IMR-90 (cell line): Measurements from ENCODE around the gene UST. TPM values are rescaled to one million over a fixed set of nuclear protein-coding genes. Genes with fewer than 3 reads are reported as not detected.

ENCODE experiments used
- ATAC-seq: fragments of 200-7000 bp; cut with Tn5 transposase; 2 replicates; pipeline ENCODE4 v1.9.1; 2020; ENCODE audit warnings: low read depth, mild to moderate bottlenecking, moderate library complexity
- BruUV-seq: library from RNA; stranded (reverse); fragments of 400-500 nt; replicated peaks from 2 replicates; lab custom pipeline; 2021; lab: Mats Ljungman, UMichigan
- CTCF ChIA-PET: fragments of 300-600 bp; formaldehyde crosslinking; extraction: SDS; loops from one replicate; lab custom pipeline; 2021; ENCODE audit warnings: antibody characterized with exemption; lab: Yijun Ruan, JAX
- POLR2A ChIA-PET: fragments of 300-600 bp; sonication (Branson Sonifier 250); formaldehyde crosslinking; loops from one replicate; lab custom pipeline; 2022; ENCODE audit warnings: antibody characterized with exemption; ENCODE audit not compliant: unreplicated experiment; lab: Charles Lee
- DNase-seq: peaks from one replicate; pipeline ENCODE4 v3.0.0; 2013
- H2AFZ ChIP-seq: replicated peaks from 2 replicates; pipeline ENCODE3; 2013; ENCODE audit warnings: low read length, mild to moderate bottlenecking; ENCODE audit not compliant: poor library complexity
- H2AK5ac ChIP-seq: 2 replicates; pipeline ENCODE4 v1.6.1; 2013; ENCODE audit warnings: low read depth, low read length, inconsistent platforms
- H2AK9ac ChIP-seq: replicated peaks from 2 replicates; pipeline ENCODE3; 2013; ENCODE audit warnings: mild to moderate bottlenecking, low read depth, low read length, moderate library complexity; ENCODE audit not compliant: poor library complexity
- H2BK120ac ChIP-seq: 2 replicates; pipeline ENCODE4 v1.6.1; 2013; ENCODE audit warnings: low read depth, low read length, inconsistent platforms
- H2BK15ac ChIP-seq: 3 replicates; pipeline ENCODE4 v1.6.1; 2013; ENCODE audit warnings: low read depth, low read length, inconsistent platforms
- H2BK20ac ChIP-seq: 2 replicates; pipeline ENCODE4 v1.6.1; 2013; ENCODE audit warnings: low read depth, mild to moderate bottlenecking, inconsistent platforms, low read length, moderate library complexity
- H2BK5ac ChIP-seq: 2 replicates; pipeline ENCODE4 v1.6.1; 2013; ENCODE audit warnings: mild to moderate bottlenecking, low read depth, low read length, inconsistent platforms; ENCODE audit not compliant: poor library complexity, severe bottlenecking
- H3K14ac ChIP-seq: replicated peaks from 2 replicates; pipeline ENCODE4 v1.6.1; 2013; ENCODE audit warnings: low read depth, low read length, inconsistent platforms
- H3K18ac ChIP-seq: 2 replicates; pipeline ENCODE4 v1.6.1; 2013; ENCODE audit warnings: low read depth, low read length, control low read depth
- H3K23ac ChIP-seq: 2 replicates; pipeline ENCODE4 v1.6.1; 2013; ENCODE audit warnings: low read depth, low read length, inconsistent platforms
- H3K27ac ChIP-seq: 2 replicates; pipeline ENCODE4 v1.5.1; 2013; ENCODE audit warnings: mild to moderate bottlenecking, control low read depth, low read length; ENCODE audit not compliant: insufficient read depth
- H3K27me3 ChIP-seq: 2 replicates; pipeline ENCODE4 v1.6.1; 2013; ENCODE audit warnings: low read length; ENCODE audit not compliant: control insufficient read depth, insufficient read depth
- H3K36me3 ChIP-seq: 2 replicates; pipeline ENCODE4 v1.6.1; 2013; ENCODE audit warnings: low read length, mixed read lengths; ENCODE audit not compliant: control insufficient read depth, insufficient read depth
- H3K4ac ChIP-seq: 2 replicates; pipeline ENCODE4 v1.6.1; 2013; ENCODE audit warnings: low read depth, low read length, inconsistent platforms
- H3K4me1 ChIP-seq: 2 replicates; pipeline ENCODE4 v1.6.1; 2013; ENCODE audit warnings: low read length, mixed read lengths; ENCODE audit not compliant: control insufficient read depth, insufficient read depth
- H3K4me2 ChIP-seq: 2 replicates; pipeline ENCODE4 v1.6.1; 2013; ENCODE audit warnings: low read depth, mild to moderate bottlenecking, control low read depth, low read length, moderate library complexity
- H3K4me3 ChIP-seq: 2 replicates; pipeline ENCODE4 v1.5.1; 2013; ENCODE audit warnings: low read depth, mild to moderate bottlenecking, control low read depth, low read length, moderate library complexity; ENCODE audit not compliant: insufficient read depth
- H3K56ac ChIP-seq: 2 replicates; pipeline ENCODE4 v1.6.1; 2013; ENCODE audit warnings: low read length, inconsistent platforms; ENCODE audit not compliant: insufficient read depth; ENCODE audit errors: extremely low read depth
- H3K79me1 ChIP-seq, 2 experiments: 2 replicates each; pipeline ENCODE4 v1.6.1; 2013; ENCODE audit warnings: low read length in 2 of 2, inconsistent platforms in 1 of 2, low read depth in 1 of 2
- H3K9ac ChIP-seq: 2 replicates; pipeline ENCODE4 v1.6.1; 2013; ENCODE audit warnings: low read depth, low read length, control low read depth
- H3K9me1 ChIP-seq: 2 replicates; pipeline ENCODE4 v1.6.1; 2013; ENCODE audit warnings: low read length, inconsistent platforms; ENCODE audit not compliant: insufficient read depth
- H3K9me3 ChIP-seq: 2 replicates; pipeline ENCODE4 v1.6.1; 2013; ENCODE audit warnings: low read length; ENCODE audit not compliant: control insufficient read depth, insufficient read depth
- H4K20me1 ChIP-seq: 2 replicates; pipeline ENCODE4 v1.6.1; 2013; ENCODE audit warnings: low read length, inconsistent platforms; ENCODE audit not compliant: insufficient read depth
- H4K5ac ChIP-seq: 2 replicates; pipeline ENCODE4 v1.6.1; 2013; ENCODE audit warnings: mild to moderate bottlenecking, low read depth, low read length, control low read depth
- H4K8ac ChIP-seq, 2 experiments: 2 replicates each; pipeline ENCODE4 v1.6.1; 2013; ENCODE audit warnings: low read depth in 2 of 2, low read length in 2 of 2, control low read depth in 1 of 2, inconsistent platforms in 1 of 2
- H4K91ac ChIP-seq: 2 replicates; pipeline ENCODE4 v1.6.1; 2013; ENCODE audit warnings: low read depth, low read length, inconsistent platforms; ENCODE audit not compliant: insufficient read depth
- MXI1 ChIP-seq: IDR thresholded peaks from 2 replicates; pipeline ENCODE4 v1.6.1; 2012; ENCODE audit warnings: low read depth, mild to moderate bottlenecking, low read length, moderate library complexity, borderline replicate concordance
- SMC3 ChIP-seq: fragments of 150-350 bp; IDR thresholded peaks from 2 replicates; pipeline ENCODE4 v1.6.1; 2016; ENCODE audit warnings: low read depth, mild to moderate bottlenecking, antibody characterized with exemption, low read length, moderate library complexity
- WGBS, 2 experiments: methylation state at CpG; one replicate each; pipeline versions ENCODE4 v1.1.5 to v1.1.7; 2013; ENCODE audit warnings: missing lambda C conversion rate in 2 of 2; ENCODE audit not compliant: insufficient read length in 1 of 2; ENCODE audit errors: extremely low coverage in 2 of 2; 5-methylcytosine and 5-hydroxymethylcytosine counted together
- dilution Hi-C: fragments of 300-500 bp; cut with HindIII; formaldehyde crosslinking; loops from one replicate; pipeline ENCODE4 v1.14.3; 2018; ENCODE audit warnings: low sequenced_read_pairs; ENCODE audit not compliant: unreplicated experiment
- in situ Hi-C: fragments of 300-500 bp; cut with MboI; formaldehyde crosslinking; loops from 3 replicates; pipeline ENCODE4 v1.14.3; 2019; ENCODE audit warnings: low sequenced_read_pairs, inconsistent platforms, mixed read lengths
- intact Hi-C: fragments of 100-400 bp; cut with micrococcal nuclease; formaldehyde crosslinking; loops from 2 replicates; pipeline ENCODE4 v1.10.0; 2022
- polyA plus RNA-seq, 3 experiments: library from polyadenylated mRNA; depleted of rRNA; stranded (reverse); fragments of >200 nt; gene quantifications; 2 replicates each; pipeline ENCODE4 v1.2.3, GENCODE V29; 2012; ENCODE audit warnings: low replicate concordance in 1 of 3
- total RNA-seq: library from RNA; depleted of rRNA; stranded (reverse); fragments of >200 nt; gene quantifications from 2 replicates; pipeline ENCODE4 v1.2.3, GENCODE V29; 2012
- TF ChIP-seq, protein P1 (sequence below): fragments of 150-350 bp; IDR thresholded peaks from 2 replicates; pipeline ENCODE4 v1.6.1; 2017; ENCODE audit warnings: mild to moderate bottlenecking, antibody characterized with exemption, low read length, low read depth

Gene UST
- total and polyA plus RNA-seq, 2 of the 4 experiments (the other 2 are of a cell fraction), result 7.7 to 13.8 TPM

DNA sequence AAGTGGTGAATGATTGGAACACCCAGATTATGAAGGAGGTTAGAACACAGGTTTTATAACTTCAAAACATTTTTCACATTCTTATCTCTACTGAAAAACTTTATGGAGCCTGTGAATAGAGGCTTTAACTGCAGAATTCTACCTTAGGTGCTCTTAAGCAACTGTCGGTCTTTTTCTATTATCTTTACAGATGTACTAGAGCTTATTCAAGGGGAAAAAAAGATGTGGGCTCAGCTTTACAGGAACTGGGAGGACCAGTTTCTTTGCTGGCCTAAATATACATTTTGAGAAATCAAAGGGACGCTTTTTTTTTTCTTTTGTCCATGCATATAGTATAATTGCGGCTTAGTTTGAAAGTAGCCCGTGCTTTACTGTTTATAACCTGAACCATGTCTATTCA, 58.9 kb downstream of the UST start:
- no peak overlapping the region for H3K23ac ChIP-seq
- H2AFZ ChIP-seq, result no peak overlapping the region
- no peak overlapping the region for H4K91ac ChIP-seq
- no peak overlapping the region for H4K5ac ChIP-seq
- DNase-seq (no peak), ATAC-seq (no peak)
- no peak overlapping the region for H2AK9ac ChIP-seq
- H3K27me3 ChIP-seq, result no peaks in the 10 kb centered on the region
- BruUV-seq, result no TSS peak
- no peak overlapping the region for H3K9ac ChIP-seq
- H2BK20ac ChIP-seq, result no peak overlapping the region
- peaks cover 10% of the 10 kb centered on the region for H4K20me1 ChIP-seq
- no peak overlapping the region for H3K56ac ChIP-seq
- TF ChIP-seq SMC3 (no peak), MXI1 (no peak)
- TF ChIP-seq, protein P1, sequence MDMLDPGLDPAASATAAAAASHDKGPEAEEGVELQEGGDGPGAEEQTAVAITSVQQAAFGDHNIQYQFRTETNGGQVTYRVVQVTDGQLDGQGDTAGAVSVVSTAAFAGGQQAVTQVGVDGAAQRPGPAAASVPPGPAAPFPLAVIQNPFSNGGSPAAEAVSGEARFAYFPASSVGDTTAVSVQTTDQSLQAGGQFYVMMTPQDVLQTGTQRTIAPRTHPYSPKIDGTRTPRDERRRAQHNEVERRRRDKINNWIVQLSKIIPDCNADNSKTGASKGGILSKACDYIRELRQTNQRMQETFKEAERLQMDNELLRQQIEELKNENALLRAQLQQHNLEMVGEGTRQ, result no peak
- POLR2A ChIA-PET, result no interaction called here
- peaks cover 6% of the 10 kb centered on the region; the same call in 1 of the 2 replicates for H3K9me1 ChIP-seq
- H3K79me1 ChIP-seq, result peaks cover 28 to 30% of the 10 kb centered on the region in 2 experiments
- no peaks in the 10 kb centered on the region for H3K9me3 ChIP-seq
- no peak overlapping the region for H3K4ac ChIP-seq
- no peak overlapping the region for H2AK5ac ChIP-seq
- no peaks in the 10 kb centered on the region for H3K36me3 ChIP-seq
- no peak overlapping the region for H2BK15ac ChIP-seq
- no peak overlapping the region for H4K8ac ChIP-seq
- peaks cover 2% of the 10 kb centered on the region; the same call in 1 of the 2 replicates for H3K4me1 ChIP-seq
- no peak overlapping the region for H2BK120ac ChIP-seq
- no peak overlapping the region for H2BK5ac ChIP-seq
- no peak overlapping the region for H3K4me3 ChIP-seq
- WGBS, 2 experiments, result no CpG with 5 or more reads among the region's 4 CpGs
- no peak overlapping the region for H3K18ac ChIP-seq
- CTCF ChIA-PET, result no interaction called here
- no peak overlapping the region for H3K14ac ChIP-seq
- no peak overlapping the region for H3K27ac ChIP-seq
- peak overlapping the region; percentile 68; the same call in 1 of the 2 replicates for H3K4me2 ChIP-seq
- intact Hi-C loops, result no loop called here
- in situ Hi-C loops, result no loop called here
- dilution Hi-C loops, result no loop called here
